Spleen (tissue), 11 donors: ENCODE results near the gene TMEM109. TPM values are rescaled to one million over a fixed set of nuclear protein-coding genes. Genes with fewer than 3 reads are reported as not detected.

Source experiments
- DNase-seq: peaks from one replicate; pipeline ENCODE4 v3.0.0-alpha.2; 2020
- H3K27ac ChIP-seq, 8 donors: fragments of 200-600 bp; sonication (generic) in 7 of 8; 1 replicate in 4 of 8; 2 replicates in 4 of 8; pipeline versions ENCODE4 v1.5.0 to v1.8.0; 2016 to 2021; ENCODE audit warnings: inconsistent platforms in 4 of 8, mild to moderate bottlenecking in 4 of 8, moderate library complexity in 1 of 8
- H3K27me3 ChIP-seq, 7 donors: fragments of 200-600 bp; sonication (generic) in 6 of 7; replicated peaks in 1 of 7; 1 replicate in 4 of 7; 2 replicates in 3 of 7; pipeline versions ENCODE4 v1.5.0 to v1.8.0; 2016 to 2021; ENCODE audit warnings: inconsistent platforms in 3 of 7, mild to moderate bottlenecking in 1 of 7
- H3K36me3 ChIP-seq, 6 donors: fragments of 200-600 bp; sonication (generic) in 5 of 6; 1 replicate in 4 of 6; 2 replicates in 2 of 6; pipeline versions ENCODE4 v1.5.0 to v1.8.0; 2016 to 2021; ENCODE audit warnings: inconsistent platforms in 2 of 6
- H3K4me1 ChIP-seq, 6 donors: fragments of 200-600 bp; sonication (generic) in 5 of 6; 1 replicate in 3 of 6; 2 replicates in 3 of 6; pipeline versions ENCODE4 v1.5.0 to v1.8.0; 2016 to 2021; ENCODE audit warnings: inconsistent platforms in 3 of 6
- H3K4me3 ChIP-seq, 8 donors: fragments of 200-600 bp; sonication (generic) in 7 of 8; 1 replicate in 4 of 8; 2 replicates in 4 of 8; pipeline versions ENCODE4 v1.5.0 to v1.8.0; 2016 to 2021; ENCODE audit warnings: inconsistent platforms in 4 of 8, mild to moderate bottlenecking in 4 of 8, moderate library complexity in 2 of 8
- H3K9me3 ChIP-seq, 8 donors: fragments of 200-600 bp; sonication (generic) in 7 of 8; 1 replicate in 4 of 8; 2 replicates in 4 of 8; pipeline versions ENCODE4 v1.5.0 to v1.8.0; 2016 to 2021; ENCODE audit warnings: inconsistent platforms in 4 of 8
- POLR2A ChIP-seq, 3 donors: fragments of 450-650 bp; IDR thresholded peaks; one replicate each; pipeline ENCODE4 v1.5.1; 2017; ENCODE audit warnings: antibody characterized with exemption in 3 of 3, mild to moderate bottlenecking in 1 of 3
- POLR2AphosphoS5 ChIP-seq, 3 donors: sonication (generic); formaldehyde crosslinking; IDR thresholded peaks; one replicate each; pipeline ENCODE4 v1.5.1; 2017; ENCODE audit warnings: antibody characterized with exemption in 3 of 3
- WGBS, 5 donors: extraction: QIAGEN DNeasy Blood & Tissue Kit in 3 of 5; methylation state at CpG; one replicate each; pipeline versions ENCODE4 v1.1.5 to v1.1.7; 2013 to 2018; 5-methylcytosine and 5-hydroxymethylcytosine counted together
- intact Hi-C: fragments of 100-400 bp; cut with DNase I; formaldehyde crosslinking; loops from one replicate; pipeline ENCODE4 v1.15.0; 2023; ENCODE audit warnings: low total_unique reads
- polyA plus RNA-seq, 3 donors: library from polyadenylated mRNA; stranded (reverse); fragments of 200-250 nt; gene quantifications; one replicate each; pipeline ENCODE4 v1.2.1, GENCODE V29; 2013
- total RNA-seq, 7 donors: library from RNA; depleted of rRNA in 3 of 7; stranded (reverse); fragments of >200 nt in 3 of 7; fragmentation: NEBNext Ultra II Directional in 4 of 7; extraction: Animal tissue kit (Norgen Biotek cat#: 25700) in 4 of 7; gene quantifications; one replicate each; pipeline versions ENCODE4 v1.1.0 to v1.2.1, GENCODE V29; 2016 to 2021
- TF ChIP-seq, protein P1 (sequence below), 11 experiments: fragments of 200-600 bp in 7 of 11; fragments of 450-650 bp in 4 of 11; sonication (generic) in 4 of 11; IDR thresholded peaks in 8 of 11; conservative IDR thresholded peaks in 3 of 11; 1 replicate in 7 of 11; 2 replicates in 4 of 11; pipeline versions ENCODE4 v1.4.0 to v1.8.0; 2016 to 2021; ENCODE audit warnings: antibody characterized with exemption in 11 of 11, inconsistent platforms in 4 of 11, mild to moderate bottlenecking in 1 of 11
- donor health status: healthy with polysubstance abuse.
- donor health status: DM: no; HTN: no; CAD: no; lungs with moderate emphysema.
- donor health status: DM: no; HTN: no; CAD: no.
- donor health status: Bipolar disorder and iron deficiency.
- donor health status: healthy.
- donor health status: DM: no; HTN: no; CAD: no.
- donor health status: DM: yes; HTN: yes; CAD: no.

Gene TMEM109
- total and polyA plus RNA-seq, 10 donors = 53.6 to 125 (median 102) TPM

GRCh38 chr11:60934790-60935605 is 21.0 kb downstream of the TMEM109 start:
- H3K27me3 ChIP-seq = no peaks in the 10 kb centered on the region
- DNase-seq = peak; percentile 80
- H3K4me3 ChIP-seq = no peak overlapping the region
- H3K27ac ChIP-seq = peak overlapping the region in 3 of 8 donors; percentile 21 to 56 (median 32)
- TF ChIP-seq POLR2A (IDR thresholded peaks at IDR 0.05) = no peak
- TF ChIP-seq, protein P1, sequence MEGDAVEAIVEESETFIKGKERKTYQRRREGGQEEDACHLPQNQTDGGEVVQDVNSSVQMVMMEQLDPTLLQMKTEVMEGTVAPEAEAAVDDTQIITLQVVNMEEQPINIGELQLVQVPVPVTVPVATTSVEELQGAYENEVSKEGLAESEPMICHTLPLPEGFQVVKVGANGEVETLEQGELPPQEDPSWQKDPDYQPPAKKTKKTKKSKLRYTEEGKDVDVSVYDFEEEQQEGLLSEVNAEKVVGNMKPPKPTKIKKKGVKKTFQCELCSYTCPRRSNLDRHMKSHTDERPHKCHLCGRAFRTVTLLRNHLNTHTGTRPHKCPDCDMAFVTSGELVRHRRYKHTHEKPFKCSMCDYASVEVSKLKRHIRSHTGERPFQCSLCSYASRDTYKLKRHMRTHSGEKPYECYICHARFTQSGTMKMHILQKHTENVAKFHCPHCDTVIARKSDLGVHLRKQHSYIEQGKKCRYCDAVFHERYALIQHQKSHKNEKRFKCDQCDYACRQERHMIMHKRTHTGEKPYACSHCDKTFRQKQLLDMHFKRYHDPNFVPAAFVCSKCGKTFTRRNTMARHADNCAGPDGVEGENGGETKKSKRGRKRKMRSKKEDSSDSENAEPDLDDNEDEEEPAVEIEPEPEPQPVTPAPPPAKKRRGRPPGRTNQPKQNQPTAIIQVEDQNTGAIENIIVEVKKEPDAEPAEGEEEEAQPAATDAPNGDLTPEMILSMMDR (IDR thresholded peaks at IDR 0.05 in 8 of 11, conservative IDR thresholded peaks at IDR 0.05 in 3 of 11) = no peak
- peak; percentile 1 to 52 (median 44) for TF ChIP-seq POLR2AphosphoS5 (IDR thresholded peaks at IDR 0.05)
- peaks cover 0 to 59% (median 28%) of the 10 kb centered on the region in 6 donors for H3K4me1 ChIP-seq
- H3K9me3 ChIP-seq = no peaks in the 10 kb centered on the region
- WGBS, 5 donors = 74 to 88% (median 80%) methylated on average over 15 to 21 of the region's 21 CpGs
- intact Hi-C loops = no loop called here
- H3K36me3 ChIP-seq = peaks cover 0 to 43% (median 31%) of the 10 kb centered on the region in 6 donors

DNA sequence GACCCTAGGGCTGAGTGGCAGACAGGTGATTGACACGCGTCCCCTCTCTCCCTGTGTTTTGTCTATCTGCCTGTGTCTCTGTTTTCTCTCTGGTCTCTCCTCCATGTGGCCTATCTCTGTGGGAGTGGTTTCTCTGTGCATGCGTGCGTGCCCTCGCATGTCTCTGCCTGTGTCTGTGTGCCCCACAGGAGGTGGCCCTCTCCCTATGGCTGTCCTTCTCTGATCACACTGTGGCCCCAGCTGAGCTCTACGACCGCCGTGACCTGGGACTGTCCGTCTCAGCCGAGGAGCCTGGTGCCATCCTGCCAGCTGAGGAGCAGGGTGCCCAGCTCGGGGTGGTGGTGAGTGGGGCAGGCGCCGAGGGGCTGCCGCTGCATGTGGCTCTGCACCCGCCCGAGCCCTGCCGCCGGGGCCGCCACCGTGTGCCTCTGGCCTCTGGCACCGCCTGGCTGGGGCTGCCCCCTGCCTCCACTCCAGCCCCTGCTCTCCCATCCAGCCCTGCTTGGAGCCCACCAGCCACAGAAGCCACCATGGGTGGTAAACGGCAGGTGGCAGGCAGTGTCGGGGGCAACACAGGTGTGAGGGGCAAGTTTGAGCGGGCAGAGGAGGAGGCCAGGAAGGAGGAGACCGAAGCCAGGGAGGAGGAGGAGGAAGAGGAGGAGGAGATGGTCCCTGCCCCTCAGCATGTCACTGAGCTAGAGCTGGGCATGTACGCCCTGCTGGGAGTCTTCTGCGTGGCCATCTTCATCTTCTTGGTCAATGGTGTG is 21.9 kb downstream of the TMEM109 start:
- Histone ChIP-seq H3K36me3 (peaks cover 0 to 52% (median 38%) of the 10 kb centered on the region in 6 donors), H3K27me3 (no peaks in the 10 kb centered on the region), H3K9me3 (no peaks in the 10 kb centered on the region), H3K4me3 (no peak overlapping the region), H3K27ac (peak overlapping the region in 3 of 8 donors; percentile 21 to 56 (median 32)), H3K4me1 (peaks cover 0 to 59% (median 28%) of the 10 kb centered on the region in 6 donors)
- intact Hi-C loops = no loop called here
- peak; percentile 29 to 70 (median 54) for TF ChIP-seq POLR2AphosphoS5 (IDR thresholded peaks at IDR 0.05)
- TF ChIP-seq, protein P1 (IDR thresholded peaks at IDR 0.05 in 8 of 11, conservative IDR thresholded peaks at IDR 0.05 in 3 of 11) = no peak
- no peak for TF ChIP-seq POLR2A (IDR thresholded peaks at IDR 0.05)
- WGBS, 5 donors = 77 to 88% (median 87%) methylated on average over 15 to 27 of the region's 27 CpGs
- DNase-seq = peak; percentile 81

- 88 to 93% (median 89%) methylated on average over 7 to 18 of the region's 18 CpGs for whole genome bisulfite sequencing, 5 donors
- TF ChIP-seq POLR2AphosphoS5 (IDR thresholded peaks at IDR 0.05) (peak in 2 of 3 donors; percentile 22 to 52), POLR2A (IDR thresholded peaks at IDR 0.05) (no peak)
- peaks cover 0 to 58% (median 24%) of the 10 kb centered on the region in 6 donors for H3K4me1 ChIP-seq
- DNase-seq = peak; percentile 75
- no peak overlapping the region for H3K4me3 ChIP-seq
- H3K36me3 ChIP-seq = peaks cover 3 to 59% (median 45%) of the 10 kb centered on the region in 6 donors
- no peaks in the 10 kb centered on the region for H3K9me3 ChIP-seq
- H3K27ac ChIP-seq = peak overlapping the region in 2 of 8 donors; percentile 6 to 56
- intact Hi-C loops = no loop called here
- H3K27me3 ChIP-seq = no peaks in the 10 kb centered on the region
Observed at GRCh38 chr11:60936467-60937143, 22.6 kb downstream of the TMEM109 start.

DNA sequence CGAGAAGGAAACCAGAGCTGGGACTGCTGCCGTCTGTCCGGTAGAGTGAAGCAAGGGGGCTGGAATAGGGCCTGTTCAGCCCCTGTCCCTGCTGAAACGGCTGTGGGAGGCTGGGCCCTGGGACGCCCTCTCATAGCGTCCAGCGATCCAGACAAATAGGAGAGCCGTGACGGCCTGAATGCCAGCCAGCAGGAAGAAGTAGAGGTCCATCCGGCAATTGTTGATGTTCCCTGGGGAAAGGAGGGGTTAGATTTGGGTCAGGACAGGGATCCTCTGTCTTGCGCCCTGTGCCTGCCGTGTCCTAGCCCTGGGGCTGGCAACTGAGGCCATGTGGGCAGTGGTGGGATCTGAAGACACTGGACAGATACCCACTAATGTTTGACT is 23.2 kb downstream of the TMEM109 start:
- WGBS, 5 donors = 60 to 86% (median 74%) methylated on average over 12 of the region's 12 CpGs
- TF ChIP-seq, protein P1 (IDR thresholded peaks at IDR 0.05 in 8 of 11, conservative IDR thresholded peaks at IDR 0.05 in 3 of 11) = no peak
- TF ChIP-seq POLR2AphosphoS5 (IDR thresholded peaks at IDR 0.05) = peak in 2 of 3 donors; percentile 46 to 54
- no peak for TF ChIP-seq POLR2A (IDR thresholded peaks at IDR 0.05)
- intact Hi-C loops = no loop called here
- H3K9me3 ChIP-seq = no peaks in the 10 kb centered on the region
- no peaks in the 10 kb centered on the region for H3K27me3 ChIP-seq
- H3K36me3 ChIP-seq = peaks cover 3 to 64% (median 51%) of the 10 kb centered on the region in 6 donors
- H3K4me1 ChIP-seq = peaks cover 3 to 58% (median 26%) of the 10 kb centered on the region in 6 donors
- peak overlapping the region in 3 of 8 donors; percentile 6 to 56 (median 23) for H3K27ac ChIP-seq
- DNase-seq = peak; percentile 72
- H3K4me3 ChIP-seq = no peak overlapping the region
